Activated T-helper 1 cell treated with anti-CD3 and anti-CD28 coated beads, Interleukin-2, amount 50 U/mL, for 16 hours (primary cell): ENCODE measurements around the gene SEC16A.

Source experiments
- DNase-seq, 2 donors: peaks; one replicate each; pipeline ENCODE4 v3.0.0-alpha.2; 2020; ENCODE audit warnings: low read depth in 1 of 2, low spot score in 1 of 2

Gene SEC16A

DNA sequence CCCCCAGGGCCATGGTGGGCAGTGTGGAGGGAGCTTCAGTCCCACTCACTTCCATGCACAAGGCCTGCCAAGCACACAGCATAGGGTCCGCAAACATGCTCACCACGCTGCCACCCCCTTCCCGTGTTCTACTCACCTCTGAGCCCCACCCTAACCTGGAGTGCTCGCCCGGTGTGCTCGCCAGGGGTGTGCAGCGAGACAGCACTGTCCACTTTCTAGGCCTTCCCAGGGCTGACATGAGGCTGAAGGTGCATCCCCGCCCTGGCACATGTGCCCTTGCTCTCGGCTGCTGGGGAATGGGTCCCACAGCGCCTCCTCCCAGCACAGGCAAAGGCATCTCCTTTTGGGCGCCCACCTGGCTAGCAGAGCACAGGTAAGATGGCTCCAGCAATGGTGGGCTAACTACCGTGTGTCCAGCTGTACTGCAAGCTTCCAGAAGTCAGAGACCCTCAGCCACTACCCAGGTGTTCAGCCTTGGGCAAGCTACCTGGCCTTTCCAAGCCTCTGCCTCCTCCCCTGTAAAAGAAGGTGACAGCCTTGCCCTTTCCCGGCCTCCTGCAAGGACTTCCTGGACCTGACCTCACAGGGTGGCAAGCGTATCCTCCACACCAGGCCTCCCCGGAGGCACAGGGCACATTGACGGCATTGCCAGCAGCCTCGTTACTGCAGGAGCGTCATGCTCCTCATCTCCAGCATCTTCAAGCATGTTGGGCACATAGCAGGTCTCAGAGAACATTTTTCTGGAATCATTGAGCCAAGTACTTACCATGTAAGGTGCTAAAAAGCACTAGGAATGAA is 4.2 kb upstream of the SEC16A start:
- no peak for DNase-seq

DNA sequence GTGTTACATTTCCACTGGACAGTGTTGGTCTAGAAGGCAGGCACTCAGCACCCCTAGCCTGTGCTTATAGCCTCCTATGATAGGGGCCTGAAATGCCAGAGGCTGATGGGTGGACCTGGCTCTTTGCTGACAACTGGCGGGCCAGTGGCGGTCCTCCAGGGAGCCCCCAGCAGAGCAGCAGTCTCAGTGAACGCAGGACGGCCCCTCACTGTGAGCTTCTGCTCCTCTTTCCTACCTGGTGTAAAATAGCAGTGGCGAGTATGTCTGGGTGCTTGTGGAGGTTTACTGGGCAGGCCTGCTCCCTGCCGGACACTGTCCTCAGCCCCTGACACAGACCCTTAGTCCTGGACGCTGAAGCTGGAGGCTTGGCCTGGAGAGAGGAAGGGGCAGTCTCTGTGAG is 3.3 kb upstream of the SEC16A start:
- DNase-seq = no peak

DNA sequence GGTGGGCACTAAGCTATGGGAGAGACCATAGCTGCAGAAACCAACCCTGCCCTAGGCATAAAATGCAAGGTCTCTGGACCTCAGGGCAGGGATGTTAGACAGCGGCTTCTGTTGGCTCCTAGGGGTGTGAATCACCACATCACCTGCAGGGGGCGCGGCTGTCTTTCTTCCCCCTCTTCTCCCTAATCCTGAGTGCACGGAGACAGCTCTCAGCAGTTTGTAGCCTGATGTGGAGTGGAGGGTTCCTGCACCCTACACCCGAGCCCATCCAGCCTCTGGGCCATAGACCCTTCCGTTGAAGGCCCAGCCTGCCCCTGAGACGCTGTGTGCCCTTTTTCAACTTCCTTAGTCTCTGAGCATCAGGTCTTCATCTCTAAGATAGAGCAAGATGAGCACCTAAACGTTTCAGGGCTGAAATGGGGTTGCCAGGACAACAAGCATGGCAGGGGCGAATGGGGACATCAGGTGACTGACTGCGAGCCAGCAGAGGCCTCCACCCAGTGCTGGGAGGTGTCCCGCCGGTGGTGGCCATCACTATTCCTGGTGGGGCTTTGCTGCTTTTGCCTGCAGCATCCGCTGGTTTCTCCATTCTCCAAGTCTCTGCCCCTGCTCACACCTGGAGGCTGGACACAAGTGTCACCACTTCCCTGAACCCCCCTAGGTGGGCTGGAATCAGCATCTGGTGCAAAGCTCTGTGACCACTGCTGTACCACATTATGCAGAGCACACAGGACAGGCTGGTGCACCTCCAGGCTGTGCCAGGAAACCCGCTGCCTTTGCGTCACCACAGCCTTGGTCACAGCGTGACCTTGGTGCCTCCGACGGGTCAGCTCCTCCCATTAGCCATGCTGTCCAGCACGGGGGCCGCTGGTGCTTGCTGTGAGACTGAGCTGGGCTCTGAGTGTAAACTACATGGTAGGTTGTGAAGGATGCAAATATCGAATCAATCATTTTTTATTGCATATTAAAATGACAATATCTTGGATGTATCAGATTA is 2.5 kb upstream of the SEC16A start:
- peak; percentile 71 to 78 for DNase-seq

DNA sequence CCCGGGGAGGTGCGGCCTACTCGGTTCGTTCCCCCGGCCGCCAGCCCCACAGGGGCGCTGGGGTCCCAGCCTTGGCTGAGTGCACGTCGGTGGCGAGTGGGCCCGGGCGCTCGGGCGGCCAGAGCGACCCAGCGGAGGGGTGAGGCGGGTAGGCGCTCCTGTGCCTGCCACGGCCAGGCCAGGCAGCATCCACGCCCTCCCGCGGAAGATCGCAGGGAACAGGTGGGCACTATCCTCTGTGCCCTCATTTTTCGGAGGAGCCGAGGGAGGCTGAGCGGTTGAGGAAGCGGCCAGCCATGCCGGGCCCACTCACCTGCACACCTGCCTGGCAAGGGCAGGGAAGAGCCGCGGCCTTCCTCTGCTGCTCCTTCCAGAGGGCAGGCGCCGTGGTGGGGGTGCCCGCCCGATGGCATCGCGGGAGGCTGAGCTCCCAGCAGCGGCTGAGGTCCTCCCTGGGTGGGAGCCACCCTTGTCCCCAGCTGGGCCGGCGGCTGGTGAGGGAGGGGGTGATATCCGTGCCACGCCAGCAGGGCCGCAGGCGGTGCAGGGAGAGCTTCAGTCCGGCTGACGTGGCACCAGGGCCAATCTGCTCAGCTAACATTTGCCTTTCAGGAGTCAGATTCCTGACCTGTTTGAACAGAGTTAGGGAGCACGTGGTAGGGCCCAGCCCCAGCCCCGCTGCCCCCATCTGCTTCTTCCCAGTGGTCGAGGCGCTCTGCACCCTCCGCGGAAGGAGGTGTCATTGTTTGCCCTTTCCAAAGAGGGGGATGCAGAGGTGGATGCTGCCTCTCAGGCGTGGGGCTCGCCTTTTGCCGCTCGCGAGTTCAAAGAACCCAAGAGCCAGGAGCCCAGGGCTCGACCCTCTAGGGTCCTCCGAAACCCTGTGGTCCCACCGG is 1.6 kb upstream of the SEC16A start:
- DNase-seq = peak in 1 of 2 donors; percentile 20

DNA sequence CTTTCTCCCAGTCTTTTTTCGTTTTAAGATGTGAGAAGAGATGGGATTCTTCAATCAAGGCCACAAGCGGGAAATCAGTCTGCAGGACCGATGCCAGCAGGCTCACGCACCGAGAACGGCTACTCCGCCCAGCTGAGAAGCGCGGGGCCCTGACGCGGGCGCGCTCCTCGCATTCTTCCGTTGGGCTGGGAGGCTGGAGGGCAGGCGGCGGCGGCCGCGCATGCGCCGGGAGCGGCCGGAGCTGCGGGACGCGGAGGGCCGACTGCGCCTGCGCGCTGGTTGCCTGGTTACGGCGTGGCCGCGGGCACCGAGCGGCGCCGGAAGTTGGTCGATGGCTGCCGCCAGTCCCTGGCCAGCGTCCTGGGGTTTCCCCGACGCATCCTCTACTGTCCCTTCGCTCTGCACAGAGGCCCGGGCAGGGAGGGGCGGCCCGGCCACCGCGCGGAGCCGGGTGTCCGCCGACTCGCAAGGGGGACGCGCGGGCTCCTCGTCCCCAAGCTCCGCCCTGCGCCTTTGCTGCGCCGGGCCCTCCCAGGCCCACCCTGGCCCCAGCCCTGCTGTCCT is 831 bp upstream of the SEC16A start:
- DNase-seq = peak; percentile 91 to 95

DNA sequence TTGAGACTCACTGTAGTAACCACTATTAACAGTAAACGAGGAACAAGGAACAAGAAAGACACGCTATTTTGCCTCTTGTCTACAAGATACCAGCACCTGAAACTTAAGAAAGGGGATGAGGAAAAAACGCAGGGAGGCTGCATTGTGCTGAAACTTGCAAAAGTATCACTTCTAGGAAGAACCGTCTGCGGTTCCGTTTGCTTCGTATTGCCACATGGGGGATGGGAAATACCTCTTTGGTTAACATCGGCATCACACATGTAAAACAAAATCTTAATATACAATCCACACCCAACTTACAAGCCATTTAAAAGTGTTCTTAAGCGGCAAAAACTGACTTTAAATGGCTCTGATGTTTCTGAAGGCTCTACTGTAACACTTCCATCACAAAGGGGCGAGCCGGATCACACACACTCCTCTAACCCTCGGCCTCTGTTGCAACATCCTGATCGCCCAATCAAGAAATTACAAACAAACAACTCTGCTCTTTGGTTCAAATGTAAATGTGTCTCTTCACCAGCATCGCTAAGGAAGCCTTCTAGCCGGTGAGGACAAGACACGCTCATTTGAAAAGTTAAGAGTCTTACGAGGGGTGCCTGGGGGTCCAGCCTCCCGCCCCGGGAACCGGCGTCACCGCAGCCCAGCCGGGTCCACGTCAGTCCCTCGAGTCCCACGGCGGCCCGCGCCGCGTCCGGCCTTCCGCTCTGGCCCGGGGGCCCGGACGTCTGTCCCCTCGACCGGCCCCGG is 621 bp downstream of the SEC16A start:
- no peak for DNase-seq

DNA sequence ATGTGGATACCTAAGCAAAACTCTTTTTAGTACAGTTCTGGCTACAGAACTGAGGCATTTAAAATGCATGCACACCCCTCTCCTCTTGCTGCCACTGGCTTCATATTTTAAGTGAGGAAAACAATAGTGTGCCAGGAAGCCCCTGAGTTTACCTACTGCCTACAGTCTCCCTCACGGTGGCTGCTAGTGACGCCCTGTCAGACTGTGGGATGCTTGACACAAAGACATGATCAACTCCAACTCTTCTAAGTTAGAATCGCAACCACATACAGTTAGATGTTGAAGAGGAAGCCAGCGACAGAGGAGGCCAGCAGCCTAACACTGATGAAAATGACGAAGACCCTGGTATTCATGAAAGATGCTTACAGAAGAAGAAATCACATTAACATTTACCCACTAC is 1.3 kb downstream of the SEC16A start:
- DNase-seq = no peak

DNA sequence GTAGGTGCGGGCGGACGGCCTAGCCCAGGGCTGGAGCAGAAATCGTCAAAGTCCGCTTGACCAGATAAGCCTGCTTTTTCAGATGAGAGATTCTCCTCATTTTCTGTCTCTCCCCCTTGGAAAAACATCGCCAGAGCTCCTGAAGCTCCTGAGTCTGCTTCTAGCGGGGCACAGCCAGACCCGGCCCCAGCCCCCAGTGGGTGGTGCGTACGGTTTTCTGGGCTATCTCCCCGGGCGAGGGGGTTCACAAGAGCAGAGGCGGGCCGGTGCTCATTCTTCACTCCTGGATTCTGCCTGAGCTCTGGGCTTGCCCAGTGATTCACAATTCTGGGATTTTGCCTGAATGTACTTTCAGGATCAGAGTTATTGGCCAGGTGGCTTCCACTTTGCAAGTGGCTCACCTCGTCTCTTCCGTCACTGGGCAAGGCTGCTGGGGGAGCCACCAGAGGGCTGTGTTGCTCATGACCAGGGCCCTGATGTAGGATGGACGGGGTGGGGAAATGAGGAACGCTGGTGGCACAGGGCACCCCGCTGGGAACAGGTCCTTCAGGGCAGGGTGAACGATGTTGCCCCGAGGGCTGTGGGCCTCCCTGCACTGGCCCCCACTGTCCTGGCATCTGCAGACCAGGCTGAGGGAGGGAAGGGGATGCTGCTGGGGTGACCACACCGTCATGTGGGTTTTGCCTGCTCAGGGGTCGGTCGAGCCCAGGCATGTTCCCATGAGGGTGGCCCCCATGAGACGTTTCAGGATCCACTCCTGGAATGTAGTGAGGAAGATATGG is 6.3 kb downstream of the SEC16A start:
- no peak for DNase-seq

DNA sequence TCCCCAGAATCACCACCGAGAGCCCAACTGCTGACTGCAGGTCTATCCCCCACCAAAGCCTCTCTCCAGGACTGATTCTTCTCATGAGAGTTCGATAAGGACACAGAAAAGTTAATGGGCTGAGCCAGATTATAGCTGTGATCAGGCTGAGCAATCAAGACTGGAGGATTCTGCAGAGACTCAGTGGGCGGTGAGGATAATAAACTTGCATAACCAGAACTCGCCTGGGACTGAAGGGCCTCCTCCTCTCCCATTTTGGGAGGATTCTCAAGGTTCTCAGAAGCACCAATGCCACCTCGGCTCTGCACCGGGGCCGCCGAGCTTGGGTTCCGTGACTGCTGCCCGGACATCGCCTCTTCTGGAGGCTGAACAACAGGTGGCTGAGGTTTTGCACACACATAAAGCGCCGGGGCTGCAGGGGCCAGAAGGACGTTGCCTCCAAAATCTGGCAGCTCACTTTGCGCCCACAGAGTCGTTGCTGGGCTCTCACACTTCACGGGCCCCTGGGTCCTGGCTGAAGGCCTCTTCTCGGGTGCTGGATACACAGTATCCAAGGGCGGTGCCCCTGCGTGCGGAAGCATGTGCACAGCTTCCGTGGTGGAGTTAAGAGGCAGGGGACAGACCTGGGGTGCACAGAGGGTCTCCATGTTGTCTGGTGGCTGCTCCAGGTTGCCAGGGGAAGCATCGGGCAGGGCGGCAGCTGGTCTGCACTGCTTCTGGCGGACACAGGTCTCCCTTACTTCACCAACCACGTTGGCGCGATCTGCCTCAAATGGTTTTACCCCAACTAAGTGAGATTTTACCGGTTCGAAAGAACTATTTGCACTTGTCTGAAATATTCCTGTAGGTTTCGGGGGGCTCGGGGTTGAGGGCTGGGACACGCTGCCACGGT is 7.6 kb downstream of the SEC16A start:
- DNase-seq = no peak

DNA sequence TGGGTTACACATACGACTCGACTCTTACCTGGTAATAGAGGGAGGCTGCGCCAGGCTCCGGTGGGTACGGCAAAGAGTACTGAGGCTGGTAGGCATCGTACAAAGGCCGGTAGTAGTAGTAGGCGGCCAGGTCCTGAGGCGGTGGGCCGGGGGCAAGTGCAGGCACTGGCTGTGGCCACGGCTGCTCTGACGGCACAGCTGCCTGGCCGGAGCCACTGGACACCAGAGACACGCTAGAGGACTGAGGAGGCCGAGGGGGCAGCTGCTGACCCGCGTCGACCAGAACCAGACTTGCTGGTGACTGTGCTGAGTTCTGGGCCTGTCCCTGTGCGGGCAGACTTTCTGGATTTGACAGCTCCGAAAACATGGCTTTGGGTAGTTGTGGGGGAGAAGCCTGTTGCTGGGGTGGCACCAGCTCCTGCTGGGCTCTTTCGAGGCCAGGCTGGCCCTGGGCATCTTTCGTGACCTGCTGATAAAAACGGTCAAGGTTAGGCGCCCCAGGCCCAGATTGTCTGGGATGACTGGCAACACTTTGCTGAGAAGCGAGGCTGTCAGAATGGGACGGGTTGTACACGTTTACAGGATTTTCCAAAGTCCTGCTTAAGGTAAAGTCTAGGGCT is 8.7 kb downstream of the SEC16A start:
- DNase-seq = no peak

DNA sequence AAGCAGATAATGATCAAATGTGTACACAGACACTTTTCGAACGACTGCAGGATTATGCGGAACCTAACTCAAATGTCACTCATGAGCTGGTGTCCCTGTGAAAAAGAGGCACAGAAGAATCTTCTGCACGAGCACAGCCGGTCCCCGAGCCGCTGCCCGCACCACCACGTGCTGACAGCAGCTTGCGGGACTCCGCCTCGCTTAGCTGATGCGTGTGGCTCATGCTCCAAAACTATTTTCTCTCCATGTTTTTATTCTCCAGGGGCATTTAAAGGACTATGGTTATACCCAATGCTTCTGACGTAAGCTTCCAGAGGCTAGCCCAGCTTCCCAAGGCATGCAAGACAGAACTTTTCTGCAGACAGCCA is 9.5 kb downstream of the SEC16A start:
- no peak for DNase-seq

DNA sequence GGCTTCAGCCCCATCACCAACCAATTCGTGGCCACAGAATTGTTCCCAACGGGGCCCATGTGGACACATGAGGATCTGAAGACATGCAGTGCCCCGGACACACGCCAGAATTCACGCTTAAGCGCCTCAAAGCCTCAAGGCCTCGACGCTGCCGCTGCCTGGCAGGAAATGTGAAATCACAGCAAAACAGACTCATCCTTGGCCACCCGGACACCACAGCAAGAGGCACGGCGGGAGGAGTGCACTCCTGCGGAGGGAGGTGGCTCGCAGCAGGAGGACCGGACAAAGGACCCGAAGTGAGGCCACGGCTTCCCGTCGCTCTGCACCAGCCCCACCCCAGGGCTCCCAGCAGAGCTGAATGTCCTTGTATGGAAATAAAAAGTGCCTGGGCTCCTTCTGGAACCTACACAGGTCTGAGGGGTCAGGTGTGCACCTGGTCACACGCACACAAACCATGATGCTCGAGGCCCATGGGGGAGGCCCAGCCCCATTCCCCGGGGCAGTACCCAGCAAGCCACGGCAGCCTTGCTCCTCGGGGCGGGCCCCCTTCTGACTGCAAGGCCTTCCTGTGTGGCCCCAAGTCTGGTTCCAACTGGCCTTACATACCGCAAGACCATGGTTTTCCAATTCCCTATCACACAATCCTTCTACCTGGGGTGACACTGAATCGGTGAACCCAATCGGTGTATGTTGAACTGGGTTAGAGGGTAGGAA is 10.0 kb downstream of the SEC16A start:
- no peak for DNase-seq

DNA sequence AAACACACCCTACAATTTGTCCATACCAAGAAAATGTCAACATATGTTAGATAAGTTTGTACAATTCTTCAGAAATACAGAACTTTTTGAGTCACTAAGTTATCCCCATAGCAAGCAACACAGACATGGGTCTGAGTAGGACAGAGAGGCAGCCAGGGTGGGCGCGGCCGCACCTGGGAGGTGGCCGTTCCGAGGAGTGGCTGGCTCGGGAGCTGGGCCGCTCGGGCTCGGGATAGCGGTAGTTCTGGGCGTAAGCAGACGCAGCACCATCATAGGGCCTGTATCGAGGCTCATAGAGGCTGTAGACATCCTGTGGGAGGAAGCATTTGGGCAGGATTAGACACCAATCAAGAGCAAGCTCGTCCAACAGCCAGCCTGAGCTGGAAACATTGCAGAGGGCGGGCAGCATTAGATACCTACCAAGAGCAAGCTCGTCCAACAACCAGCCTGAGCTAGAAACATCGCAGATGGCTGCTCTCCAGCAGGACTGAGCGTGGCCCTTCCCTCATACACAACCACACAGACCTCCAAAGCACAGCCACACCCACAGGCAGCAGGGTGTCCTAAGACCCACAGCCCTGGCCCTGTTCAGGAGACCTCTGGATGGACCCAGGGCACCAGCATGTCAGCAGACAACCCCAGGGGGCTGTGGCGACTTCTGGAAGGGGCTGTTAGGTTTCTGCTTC is 10.9 kb downstream of the SEC16A start:
- DNase-seq = no peak

DNA sequence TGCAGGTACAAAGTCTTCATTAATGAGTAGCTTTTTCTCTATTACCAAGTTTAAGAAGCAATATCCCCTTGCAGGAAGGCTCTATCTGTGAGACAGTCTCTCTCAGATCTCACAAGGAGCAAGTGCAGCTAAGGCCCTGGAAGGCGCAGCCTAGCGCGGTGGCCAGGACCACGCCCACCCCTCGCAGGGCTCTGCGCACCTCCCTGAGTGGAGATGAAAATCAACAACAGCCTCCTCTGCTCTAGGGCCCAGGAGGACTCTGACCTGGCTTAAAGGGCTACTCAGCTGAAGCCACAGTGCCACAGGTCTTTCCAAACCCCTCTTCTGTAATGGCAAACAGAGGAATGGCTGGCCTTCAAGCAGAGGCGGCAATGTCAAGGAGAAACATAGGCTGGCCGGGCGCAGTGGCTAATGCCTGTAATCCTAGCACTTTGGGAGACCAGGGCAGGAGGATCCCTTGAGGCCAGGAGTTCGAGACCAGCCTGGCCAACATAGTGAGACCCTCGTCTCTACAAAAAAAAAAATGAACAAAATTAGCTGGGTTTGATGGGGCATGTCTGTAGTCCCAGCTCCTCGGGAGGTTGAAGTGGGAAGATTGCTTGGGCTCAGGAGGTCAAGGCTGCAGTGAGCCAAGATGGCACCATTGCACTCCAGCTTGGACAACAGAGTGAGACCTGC is 11.9 kb downstream of the SEC16A start:
- DNase-seq = no peak

DNA sequence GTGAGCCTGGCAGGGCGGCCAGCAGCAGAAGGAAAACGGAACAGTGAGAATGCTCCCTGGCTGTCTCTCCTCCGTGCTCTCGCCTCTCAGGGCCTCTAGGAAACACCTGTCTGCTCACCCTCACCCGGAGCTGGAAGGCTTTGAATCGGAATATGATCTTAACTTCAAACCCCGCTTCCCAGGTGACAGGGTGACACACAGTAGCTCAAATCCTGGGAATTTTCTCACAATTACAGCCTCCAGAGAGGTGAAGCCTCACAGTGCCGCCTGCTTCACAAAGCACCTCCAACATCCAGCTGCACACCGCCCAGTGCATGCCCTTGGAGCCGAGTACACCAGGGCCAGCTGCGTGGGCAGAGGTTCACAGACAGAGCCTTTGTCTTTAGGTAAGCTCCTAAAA is 12.5 kb downstream of the SEC16A start:
- no peak for DNase-seq

DNA sequence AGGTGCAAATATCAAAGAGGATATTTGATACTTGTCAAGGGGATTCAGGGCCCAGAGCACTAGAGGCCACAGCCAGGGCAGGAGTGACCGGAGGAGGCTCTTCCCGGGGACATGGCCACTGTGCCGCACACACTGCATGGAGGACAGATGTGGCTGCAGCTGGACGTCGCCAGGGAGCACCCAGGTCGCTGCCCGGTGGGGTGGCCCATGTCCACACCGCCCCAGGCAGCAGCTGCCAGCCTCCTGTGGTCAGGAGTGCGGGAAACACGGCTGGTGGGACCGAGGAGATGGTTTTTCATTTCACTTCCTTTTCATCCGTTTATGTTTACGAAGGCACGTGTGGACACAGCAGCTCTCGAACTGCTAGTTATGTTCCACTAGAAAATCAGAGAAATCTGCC is 15.1 kb downstream of the SEC16A start:
- no peak for DNase-seq
